ENCODE results near the gene GJB6. TPM values are rescaled to one million over a fixed set of nuclear protein-coding genes. Genes with fewer than 3 reads are reported as not detected.

GJB6 gene
- total RNA-seq, 1 donor from 2014 or later: 369 TPM

GRCh38 chr13:20185366-20186056 is 46.6 kb downstream of the GJB6 start:
- peak; percentile 10 for ATAC-seq

- ATAC-seq: peak; percentile 33
Observed at GRCh38 chr13:20182231-20182846, 49.8 kb downstream of the GJB6 start.

GRCh38 chr13:20181188-20181587 is 50.9 kb downstream of the GJB6 start:
- no peak for ATAC-seq

GRCh38 chr13:20178156-20178555 is 54.0 kb downstream of the GJB6 start:
- ATAC-seq: no peak

- ATAC-seq: no peak
Observed at GRCh38 chr13:20177049-20177831, 54.9 kb downstream of the GJB6 start.

- ATAC-seq: no peak
Observed at GRCh38 chr13:20175907-20176652, 56.0 kb downstream of the GJB6 start.

- ATAC-seq: no peak
Observed at GRCh38 chr13:20175406-20175794, 56.7 kb downstream of the GJB6 start.

GRCh38 chr13:20174656-20175405 is 57.3 kb downstream of the GJB6 start:
- peak; percentile 98 for ATAC-seq

GRCh38 chr13:20173116-20173746 is 58.9 kb downstream of the GJB6 start:
- ATAC-seq: no peak

Other genes with a start within 250 kb of the GJB6 start
- 1.5 TPM for gene GJA3, start 71.3 kb downstream of the GJB6 start, total RNA-seq
- gene GJB2, start 39.4 kb downstream of the GJB6 start, total RNA-seq: 1,565 TPM

All from esophagus mucosa (tissue), 1 donor.